Activated T-helper 1 cell treated with anti-CD3 and anti-CD28 coated beads, Interleukin-12 subunit alpha, Interleukin-12 subunit beta, Interleukin-2, Interleukin-4 antibody, amounts not matched to agents 30 ng/mL and 10 ng/mL and 1 ng/mL, durations not matched to agents 14 hours and 24 hours and 36 hours (primary cell): Measurements from ENCODE around the gene NDST3. TPM values are rescaled to one million over a fixed set of nuclear protein-coding genes. Genes with fewer than 3 reads are reported as not detected.

Experiments used
- DNase-seq: peaks from one replicate; pipeline ENCODE4 v3.0.0; 2021; ENCODE audit warnings: low spot score
- H3K27ac Mint-ChIP-seq: one replicate; pipeline ENCODE4 v1.8.0; 2021; ENCODE audit warnings: mild to moderate bottlenecking, mixed read lengths
- H3K27me3 Mint-ChIP-seq: one replicate; pipeline ENCODE4 v1.8.0; 2022; ENCODE audit warnings: mild to moderate bottlenecking, moderate library complexity, mixed read lengths; ENCODE audit not compliant: insufficient read depth
- H3K36me3 Mint-ChIP-seq: one replicate; pipeline ENCODE4 v1.8.0; 2021; ENCODE audit warnings: low read depth, mixed read lengths
- H3K4me1 Mint-ChIP-seq: one replicate; pipeline ENCODE4 v1.8.0; 2021; ENCODE audit warnings: low read depth, mixed read lengths
- H3K4me3 Mint-ChIP-seq: one replicate; pipeline ENCODE4 v1.8.0; 2021; ENCODE audit warnings: mild to moderate bottlenecking, moderate library complexity, mixed read lengths
- H3K9me3 Mint-ChIP-seq: one replicate; pipeline ENCODE4 v1.8.0; 2021; ENCODE audit warnings: mixed read lengths
- intact Hi-C: fragments of 100-400 bp; cut with micrococcal nuclease; formaldehyde crosslinking; loops from one replicate; pipeline ENCODE4 v1.15.1; 2024
- total RNA-seq: library from RNA; stranded (reverse); gene quantifications from 2 replicates; pipeline ENCODE4 v1.2.3, GENCODE V29; 2022

NDST3 gene
- total RNA-seq, 1 donor from 2014 or later = not detected

- no peak overlapping the region for H3K27ac Mint-ChIP-seq
- intact Hi-C loops = no loop called here
- H3K4me3 Mint-ChIP-seq = no peak overlapping the region
- H3K4me1 Mint-ChIP-seq = no peaks in the 10 kb centered on the region
- DNase-seq = no peak
- peaks cover 4% of the 10 kb centered on the region for H3K9me3 Mint-ChIP-seq
- peaks cover 10% of the 10 kb centered on the region for H3K27me3 Mint-ChIP-seq
- no peaks in the 10 kb centered on the region for H3K36me3 Mint-ChIP-seq
These were observed 234.5 kb downstream of the NDST3 start for GRCh38 chr4:118268780-118269179.

GRCh38 chr4:118270492-118270891 is 236.2 kb downstream of the NDST3 start:
- H3K9me3 Mint-ChIP-seq = no peaks in the 10 kb centered on the region
- intact Hi-C loops = loop anchor here (1.0 kb wide), 2 partner anchors 193 to 1912 kb away; no protein-coding TSS in a partner anchor
- no peaks in the 10 kb centered on the region for H3K4me1 Mint-ChIP-seq
- no peak for DNase-seq
- H3K36me3 Mint-ChIP-seq = no peaks in the 10 kb centered on the region
- peaks cover 5% of the 10 kb centered on the region for H3K27me3 Mint-ChIP-seq
- no peak overlapping the region for H3K27ac Mint-ChIP-seq
- no peak overlapping the region for H3K4me3 Mint-ChIP-seq

GRCh38 chr4:118271788-118272187 is 237.5 kb downstream of the NDST3 start:
- no peak for DNase-seq
- peaks cover 5% of the 10 kb centered on the region for H3K27me3 Mint-ChIP-seq
- no peaks in the 10 kb centered on the region for H3K36me3 Mint-ChIP-seq
- H3K4me3 Mint-ChIP-seq = no peak overlapping the region
- intact Hi-C loops = no loop called here
- H3K27ac Mint-ChIP-seq = no peak overlapping the region
- H3K4me1 Mint-ChIP-seq = no peaks in the 10 kb centered on the region
- no peaks in the 10 kb centered on the region for H3K9me3 Mint-ChIP-seq

DNA sequence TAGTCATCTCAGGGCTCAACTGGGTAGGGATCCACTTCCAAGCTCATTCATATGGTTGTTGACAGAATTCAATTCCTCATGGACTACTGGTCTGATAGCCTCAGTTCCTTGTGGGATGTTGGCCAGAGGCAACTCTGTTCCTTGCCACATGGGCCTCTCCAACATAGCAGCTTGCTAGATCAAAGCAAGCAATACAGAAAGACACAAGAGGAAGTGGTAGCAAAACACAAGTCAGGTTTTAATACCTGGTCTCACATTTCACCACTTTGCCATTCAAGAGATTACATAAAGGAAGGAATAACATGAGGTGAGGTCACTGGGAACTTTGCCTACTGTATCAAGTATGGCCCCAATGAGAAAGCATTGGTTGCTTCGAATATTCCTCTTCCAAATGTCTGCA is 239.4 kb downstream of the NDST3 start:
- no peak for DNase-seq
- H3K36me3 Mint-ChIP-seq = peaks cover 2% of the 10 kb centered on the region
- intact Hi-C loops = no loop called here
- peaks cover 7% of the 10 kb centered on the region for H3K27me3 Mint-ChIP-seq
- H3K4me1 Mint-ChIP-seq = peaks cover 16% of the 10 kb centered on the region
- H3K4me3 Mint-ChIP-seq = no peak overlapping the region
- H3K27ac Mint-ChIP-seq = no peak overlapping the region
- H3K9me3 Mint-ChIP-seq = no peaks in the 10 kb centered on the region

DNA sequence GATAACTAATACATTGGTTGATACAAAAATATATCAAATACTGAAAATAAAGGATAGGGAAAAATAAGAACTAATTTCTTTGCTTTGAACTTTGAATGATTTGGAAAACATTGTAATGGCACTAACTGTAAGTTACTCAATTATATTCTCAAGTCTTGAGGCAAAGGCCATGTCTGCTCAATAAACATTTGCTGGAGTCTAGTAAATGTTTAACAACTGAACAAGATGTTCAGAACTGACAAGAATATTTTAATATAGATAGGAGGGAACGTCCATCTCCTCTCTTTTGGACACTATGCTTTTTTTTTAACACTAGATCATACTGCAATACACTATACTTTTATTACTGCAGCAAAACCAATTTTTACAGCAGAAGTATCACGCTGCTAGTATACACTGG is 242.3 kb downstream of the NDST3 start:
- Mint-ChIP-seq H3K27ac (no peak overlapping the region), H3K27me3 (peaks cover 2% of the 10 kb centered on the region), H3K9me3 (no peaks in the 10 kb centered on the region), H3K4me1 (peaks cover 29% of the 10 kb centered on the region), H3K36me3 (peaks cover 25% of the 10 kb centered on the region), H3K4me3 (no peak overlapping the region)
- no peak for DNase-seq
- intact Hi-C loops = loop anchor here (5.0 kb wide), 2 partner anchors 104 to 1351 kb away; partner anchors contain the start of gene PDE5A

- H3K36me3 Mint-ChIP-seq = peaks cover 31% of the 10 kb centered on the region
- peaks cover 36% of the 10 kb centered on the region for H3K4me1 Mint-ChIP-seq
- no peak for DNase-seq
- H3K27me3 Mint-ChIP-seq = peaks cover 2% of the 10 kb centered on the region
- H3K4me3 Mint-ChIP-seq = peak overlapping the region; percentile 31
- intact Hi-C loops = loop anchor here (5.0 kb wide), 2 partner anchors 105 to 1350 kb away; partner anchors contain the start of gene PDE5A
- H3K27ac Mint-ChIP-seq = no peak overlapping the region
- no peaks in the 10 kb centered on the region for H3K9me3 Mint-ChIP-seq
These were observed 243.0 kb downstream of the NDST3 start for GRCh38 chr4:118277243-118277642.

DNA sequence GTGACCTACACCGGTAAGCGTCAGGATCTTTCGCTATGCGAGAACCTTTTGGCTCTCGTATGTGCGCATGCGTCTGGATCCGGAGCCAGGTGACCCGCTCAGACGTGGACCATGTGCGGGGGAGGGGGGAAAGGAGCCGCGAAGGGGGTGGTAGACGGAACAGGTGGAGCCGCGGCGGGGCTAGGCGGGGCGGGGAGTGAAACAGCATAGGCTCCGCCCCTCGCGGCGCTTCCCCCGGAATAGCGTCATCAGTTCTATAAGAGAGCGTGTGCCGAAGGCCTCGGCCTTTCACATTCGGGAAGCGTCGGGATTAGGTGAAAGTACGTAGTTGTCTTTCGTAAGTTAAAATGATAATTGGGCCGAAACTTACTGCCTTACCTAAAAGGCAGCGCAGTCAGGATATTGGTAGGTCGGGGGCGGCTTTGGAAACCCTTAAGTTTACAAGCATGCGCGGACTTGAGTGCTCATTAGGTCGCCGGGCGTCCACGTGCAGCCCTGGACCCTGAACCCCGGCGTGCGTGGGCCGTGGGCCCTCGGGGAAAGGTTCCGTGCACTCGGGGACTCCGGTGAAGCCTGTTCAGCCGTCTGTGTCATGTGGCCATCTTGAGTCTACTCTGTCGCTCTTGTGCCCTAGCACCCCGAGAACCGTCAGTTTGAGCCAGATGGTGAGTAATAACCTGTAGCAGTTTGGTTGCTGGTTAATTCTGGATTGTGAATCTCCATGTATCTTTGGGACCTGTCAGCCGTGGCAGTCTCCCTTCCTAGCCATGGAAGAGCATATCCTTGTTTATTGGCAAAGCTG is 244.4 kb downstream of the NDST3 start:
- H3K9me3 Mint-ChIP-seq = no peaks in the 10 kb centered on the region
- intact Hi-C loops = loop anchor here (1.0 to 5.0 kb wide), 6 partner anchors 106 to 1349 kb away; partner anchors contain the start of genes PDE5A and SEC24D
- H3K36me3 Mint-ChIP-seq = peaks cover 39% of the 10 kb centered on the region
- peak overlapping the region; percentile 88 for H3K4me3 Mint-ChIP-seq
- peaks cover 2% of the 10 kb centered on the region for H3K27me3 Mint-ChIP-seq
- peaks cover 44% of the 10 kb centered on the region for H3K4me1 Mint-ChIP-seq
- peak overlapping the region; percentile 92 for H3K27ac Mint-ChIP-seq
- DNase-seq = peak; percentile 94

DNA sequence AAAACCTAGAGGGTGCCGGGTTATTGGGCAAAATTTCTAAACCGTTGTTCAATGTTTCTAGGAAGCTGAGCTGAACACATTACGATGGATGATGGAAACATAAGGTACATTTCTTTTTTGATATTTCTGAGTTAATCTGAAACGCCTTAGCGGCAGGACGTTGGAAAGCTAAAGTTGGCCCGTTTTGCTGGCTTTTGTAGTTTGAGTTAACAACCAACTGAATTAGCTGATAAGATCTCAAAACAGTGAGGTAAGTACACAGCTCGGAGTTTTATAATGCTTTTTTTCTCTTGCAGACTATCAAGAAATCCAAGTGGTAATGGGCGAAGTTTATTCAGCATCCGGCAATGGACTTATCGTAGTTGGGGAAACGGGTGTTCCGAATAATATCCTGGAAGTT is 245.0 kb downstream of the NDST3 start:
- no peak for DNase-seq
- Mint-ChIP-seq H3K4me1 (peaks cover 44% of the 10 kb centered on the region), H3K4me3 (peak overlapping the region; percentile 88), H3K36me3 (peaks cover 39% of the 10 kb centered on the region), H3K9me3 (no peaks in the 10 kb centered on the region), H3K27ac (peak overlapping the region; percentile 92), H3K27me3 (peaks cover 2% of the 10 kb centered on the region)
- intact Hi-C loops = loop anchor here (2.0 to 5.0 kb wide), 3 partner anchors 107 to 1348 kb away; partner anchors contain the start of gene PDE5A

- Mint-ChIP-seq H3K9me3 (no peaks in the 10 kb centered on the region), H3K27me3 (peaks cover 2% of the 10 kb centered on the region), H3K4me3 (peak overlapping the region; percentile 88), H3K27ac (peak overlapping the region; percentile 92), H3K4me1 (peaks cover 44% of the 10 kb centered on the region), H3K36me3 (peaks cover 39% of the 10 kb centered on the region)
- DNase-seq = no peak
- intact Hi-C loops = loop anchor here (2.0 to 5.0 kb wide), 3 partner anchors 108 to 1347 kb away; partner anchors contain the start of gene PDE5A
These were observed 245.7 kb downstream of the NDST3 start for GRCh38 chr4:118279920-118280432.

- intact Hi-C loops = loop anchor here (1.0 kb wide), 1 partner anchor 73 kb away; the partner anchor contains the start of gene PRSS12
These were observed 246.4 kb downstream of the NDST3 start for GRCh38 chr4:118280501-118281218.

GRCh38 chr4:118281611-118282442 is 247.5 kb downstream of the NDST3 start:
- intact Hi-C loops = loop anchor here (1.0 kb wide), 1 partner anchor 71 kb away; the partner anchor contains the start of gene PRSS12
- no peaks in the 10 kb centered on the region for H3K9me3 Mint-ChIP-seq
- H3K36me3 Mint-ChIP-seq = peaks cover 39% of the 10 kb centered on the region
- peaks cover 44% of the 10 kb centered on the region for H3K4me1 Mint-ChIP-seq
- DNase-seq = no peak
- peaks cover 2% of the 10 kb centered on the region for H3K27me3 Mint-ChIP-seq
- H3K4me3 Mint-ChIP-seq = peak overlapping the region; percentile 88
- H3K27ac Mint-ChIP-seq = no peak overlapping the region

More at GRCh38 chr4:118280501-118281218, 246.4 kb downstream of the NDST3 start:
- Mint-ChIP-seq H3K36me3 (peaks cover 39% of the 10 kb centered on the region), H3K9me3 (no peaks in the 10 kb centered on the region), H3K27me3 (peaks cover 2% of the 10 kb centered on the region), H3K4me3 (peak overlapping the region; percentile 88), H3K4me1 (peaks cover 44% of the 10 kb centered on the region), H3K27ac (peak overlapping the region; percentile 50)
- no peak for DNase-seq

GRCh38 chr4:118282692-118283091 is 248.4 kb downstream of the NDST3 start:
- intact Hi-C loops = no loop called here
- Mint-ChIP-seq H3K36me3 (peaks cover 39% of the 10 kb centered on the region), H3K27me3 (peaks cover 2% of the 10 kb centered on the region), H3K4me1 (peaks cover 36% of the 10 kb centered on the region), H3K4me3 (no peak overlapping the region), H3K9me3 (no peaks in the 10 kb centered on the region), H3K27ac (peak overlapping the region; percentile 8)
- DNase-seq = no peak
